Coronary artery (tissue), 2 donors: ENCODE results near the gene ETV6.

Experiments
- DNase-seq: peaks from one replicate; pipeline ENCODE4 v3.0.0-alpha.2; 2017; ENCODE audit warnings: low spot score
- H3K27ac ChIP-seq, 2 donors: fragments of 200-600 bp; sonication (generic); one replicate each; pipeline ENCODE4 v1.5.1; 2016 to 2019
- H3K4me3 ChIP-seq: fragments of 200-600 bp; sonication (generic); 2 replicates; pipeline ENCODE4 v1.5.1; 2016; ENCODE audit warnings: mild to moderate bottlenecking, moderate library complexity
- CTCF ChIP-seq: fragments of 200-600 bp; sonication (generic); IDR thresholded peaks from one replicate; pipeline ENCODE4 v1.5.1; 2019; ENCODE audit warnings: antibody characterized with exemption

ETV6 gene

DNA sequence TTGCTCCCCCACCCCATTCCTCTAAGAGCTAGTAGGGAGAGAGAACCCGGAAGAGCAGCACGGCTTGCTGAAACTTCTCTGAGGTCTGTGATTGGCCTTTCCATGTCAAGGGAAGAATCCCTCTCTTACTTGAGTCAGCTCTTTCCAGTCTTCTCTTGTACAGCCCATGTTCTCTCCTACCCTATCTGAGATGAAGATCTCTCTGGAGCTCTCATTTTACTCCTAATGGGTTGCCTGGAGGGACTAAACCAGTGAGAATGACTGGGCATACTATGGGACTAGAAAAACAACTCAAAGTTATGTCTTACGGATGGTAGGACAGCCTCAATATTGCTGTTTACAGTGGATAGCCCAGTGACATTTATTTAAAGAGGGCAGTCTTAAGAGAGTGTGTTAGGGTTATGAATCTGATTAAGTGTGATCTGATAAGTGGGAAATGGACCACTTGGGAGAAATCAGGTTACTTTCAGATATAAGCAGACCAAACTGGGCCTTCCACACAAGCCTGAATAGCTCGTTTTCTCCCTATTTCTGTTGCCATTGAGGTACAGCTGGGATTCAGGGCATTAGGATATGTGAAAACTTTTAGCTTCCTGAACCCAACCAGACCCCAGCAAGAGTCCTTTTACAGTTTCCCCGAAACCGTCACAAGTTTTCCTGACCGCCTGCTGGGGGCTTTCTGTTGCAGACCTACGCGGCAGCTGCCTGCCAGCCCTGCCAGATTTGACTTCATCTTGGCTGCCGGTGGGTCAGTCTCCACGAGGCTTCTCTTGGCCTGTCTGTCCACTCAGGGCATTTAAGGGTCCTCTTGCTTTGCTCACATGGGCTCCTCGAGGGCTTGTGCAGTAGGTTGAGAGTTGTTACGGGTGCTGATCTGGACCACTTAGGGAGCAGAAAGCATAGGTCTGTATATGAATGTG is 16.9 kb downstream of the ETV6 start:
- DNase-seq: no peak
- Histone ChIP-seq H3K27ac (peak overlapping the region in 1 of 2 donors; percentile 15), H3K4me3 (no peak overlapping the region)
- TF ChIP-seq CTCF: no peak

DNA sequence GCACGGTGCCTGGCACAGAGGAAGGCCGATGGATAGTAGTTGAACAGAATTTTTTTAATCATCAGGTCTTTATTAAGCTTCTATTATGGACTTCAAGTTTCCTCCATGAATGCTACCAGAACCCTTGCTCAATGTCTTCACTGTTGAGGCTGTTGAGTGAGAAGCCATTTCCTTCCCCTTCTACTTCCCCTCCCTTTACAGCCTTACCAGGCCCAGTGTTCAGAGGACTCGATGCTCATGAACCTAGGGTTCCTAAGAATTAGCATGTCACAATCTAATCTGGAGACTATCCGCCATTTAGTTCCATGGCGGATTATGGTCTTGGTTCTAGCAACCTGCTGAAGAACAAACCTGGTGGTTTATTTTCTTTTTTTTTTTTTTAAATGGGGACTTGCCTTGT is 17.7 kb downstream of the ETV6 start:
- TF ChIP-seq CTCF: no peak
- no peak for DNase-seq
- Histone ChIP-seq H3K27ac (no peak overlapping the region), H3K4me3 (no peak overlapping the region)

DNA sequence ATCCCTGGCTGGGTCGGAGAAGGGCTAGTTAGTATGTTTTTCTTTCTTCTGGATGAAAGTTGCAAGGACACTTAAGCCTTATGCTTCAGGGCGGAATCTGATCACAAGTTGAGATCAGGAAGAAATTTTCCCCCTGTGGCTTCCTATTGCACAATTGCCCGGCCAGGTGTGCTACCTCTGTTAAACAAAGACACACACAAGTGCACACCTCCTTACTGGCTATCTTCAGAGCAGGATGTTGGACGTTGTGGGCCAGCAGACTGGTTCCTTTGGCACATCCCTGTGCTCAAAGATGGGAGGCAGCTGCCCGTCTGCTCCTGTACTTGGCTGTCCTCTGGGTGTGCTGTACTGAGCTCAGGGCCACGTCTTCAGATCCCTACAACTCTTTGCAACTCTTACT is 19.1 kb downstream of the ETV6 start:
- Histone ChIP-seq H3K4me3 (no peak overlapping the region), H3K27ac (no peak overlapping the region)
- no peak for TF ChIP-seq CTCF
- no peak for DNase-seq

GRCh38 chr12:11669348-11669747 is 19.9 kb downstream of the ETV6 start:
- DNase-seq: no peak
- H3K4me3 ChIP-seq: no peak overlapping the region
- H3K27ac ChIP-seq: no peak overlapping the region
- TF ChIP-seq CTCF: no peak

DNA sequence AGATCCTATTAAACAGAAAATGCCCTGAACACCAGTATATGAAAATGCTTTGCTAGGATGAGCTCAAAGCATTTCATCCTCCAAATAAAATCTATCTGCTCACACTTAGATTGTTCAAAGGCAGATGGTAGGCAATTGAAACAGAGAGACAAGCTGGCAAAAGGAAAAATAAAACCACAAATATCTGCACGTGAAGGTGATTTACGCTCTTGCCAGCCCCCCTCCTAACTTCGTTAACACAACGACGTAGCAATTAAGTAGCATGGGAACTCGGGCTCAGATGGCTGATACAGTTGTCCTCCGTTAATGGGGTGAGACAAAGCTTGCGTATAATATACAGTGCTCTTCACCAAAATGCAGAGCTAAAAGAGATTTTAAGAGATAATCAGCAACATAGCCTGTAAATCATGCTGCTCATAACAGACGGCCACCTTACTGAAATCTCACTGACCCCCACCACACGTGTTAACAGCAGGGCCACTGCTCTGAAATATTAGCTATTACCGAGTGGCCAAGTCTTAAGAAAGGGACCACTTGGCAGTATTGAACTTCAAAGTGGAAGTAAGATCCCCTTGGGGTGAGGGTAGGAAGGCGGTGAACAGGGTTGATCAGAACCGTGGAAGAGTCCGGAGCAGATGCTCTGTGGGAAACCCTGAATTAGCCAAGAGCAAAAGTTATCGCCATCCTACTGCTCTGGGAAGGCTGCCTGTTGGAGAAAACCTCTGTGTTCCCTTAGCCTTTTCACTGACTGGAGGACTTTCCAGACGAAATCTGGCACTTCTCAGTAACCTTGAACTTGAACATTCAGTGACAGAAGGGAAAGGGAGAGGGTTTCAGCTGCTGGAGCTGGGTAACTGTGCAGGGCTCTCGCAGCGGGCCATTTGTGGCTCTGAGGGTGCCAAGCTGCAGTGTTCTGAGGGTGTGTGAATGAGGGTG is 23.1 kb downstream of the ETV6 start:
- no peak for DNase-seq
- peak overlapping the region; percentile 31 for H3K4me3 ChIP-seq
- peak overlapping the region in 1 of 2 donors; percentile 24 for H3K27ac ChIP-seq
- TF ChIP-seq CTCF: no peak

DNA sequence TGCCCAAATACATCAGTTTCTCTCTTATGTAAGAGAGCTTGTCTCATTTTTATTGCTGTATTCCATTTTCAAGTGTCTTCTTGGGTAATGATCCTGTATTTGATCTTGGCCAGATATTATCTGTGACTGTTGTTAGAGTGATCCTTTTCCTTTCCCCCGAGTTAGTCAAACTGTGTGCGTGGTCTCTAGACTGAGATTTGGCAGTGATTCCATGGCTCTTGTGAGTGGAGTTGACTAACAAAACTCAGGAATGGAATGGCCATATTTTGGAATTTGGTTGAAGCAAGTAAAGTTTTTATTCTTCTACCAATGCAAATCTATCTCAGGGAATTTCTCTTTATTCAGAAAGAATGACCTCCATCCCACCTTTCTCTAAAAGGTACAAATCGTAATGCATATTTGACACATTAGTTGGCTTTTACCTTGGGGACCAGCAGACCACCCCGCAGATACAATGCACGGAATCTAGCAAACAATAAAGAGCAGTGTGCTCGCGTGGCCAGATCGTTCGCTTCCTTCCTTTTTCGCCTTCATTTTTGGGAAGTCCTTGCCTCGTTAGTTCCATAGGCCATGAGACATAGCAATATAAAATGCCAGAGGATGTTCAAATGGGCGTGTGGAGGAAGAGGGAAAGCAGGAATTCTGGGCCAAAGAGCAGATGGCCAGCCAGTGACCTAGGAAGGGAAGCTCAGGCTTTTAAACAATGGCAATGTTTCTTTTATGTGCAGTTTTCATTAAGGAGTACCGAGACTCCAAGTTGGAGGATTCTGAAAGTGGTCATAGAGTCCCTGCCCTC is 24.4 kb downstream of the ETV6 start:
- H3K4me3 ChIP-seq: peak overlapping the region; percentile 13
- TF ChIP-seq CTCF: no peak
- DNase-seq: no peak
- peak overlapping the region; percentile 16 to 38 for H3K27ac ChIP-seq
